ENCODE data around the gene BAIAP2L2.
A peak's percentile ranks its signal among the peaks of the same experiment; 100 is the strongest.
"Not testable (repeated sequence)": the region's sequence is repeated elsewhere in the genome, so short reads cannot be mapped to it uniquely, and the experiment has no call there.

BAIAP2L2 gene

GRCh38 chr22:38126928-38127668 is 16.6 kb upstream of the BAIAP2L2 start:
- peak; percentile 26 for DNase-seq

DNA sequence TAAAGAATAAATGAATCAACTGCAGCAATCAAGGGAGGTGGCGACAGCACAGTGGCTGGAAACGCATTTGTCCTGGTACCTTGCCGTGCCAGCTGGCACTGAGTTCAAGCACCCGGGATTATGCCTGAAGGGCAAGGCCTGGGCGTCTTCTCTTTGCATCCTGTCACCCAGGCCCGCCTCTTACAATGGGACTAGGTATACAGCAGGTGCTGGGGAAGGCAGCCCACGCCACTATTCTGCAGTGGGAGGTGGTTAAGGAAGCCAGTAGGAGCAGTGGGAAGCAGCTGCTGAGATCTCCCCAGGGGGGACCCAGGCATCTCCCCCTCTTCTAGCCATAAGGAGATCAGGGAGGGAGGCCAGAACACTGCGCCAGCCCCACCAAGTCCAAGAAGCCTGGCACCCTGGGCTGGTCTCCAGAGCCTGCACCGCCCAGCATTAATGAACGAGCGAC is 15.3 kb upstream of the BAIAP2L2 start:
- peak; percentile 12 for DNase-seq

DNA sequence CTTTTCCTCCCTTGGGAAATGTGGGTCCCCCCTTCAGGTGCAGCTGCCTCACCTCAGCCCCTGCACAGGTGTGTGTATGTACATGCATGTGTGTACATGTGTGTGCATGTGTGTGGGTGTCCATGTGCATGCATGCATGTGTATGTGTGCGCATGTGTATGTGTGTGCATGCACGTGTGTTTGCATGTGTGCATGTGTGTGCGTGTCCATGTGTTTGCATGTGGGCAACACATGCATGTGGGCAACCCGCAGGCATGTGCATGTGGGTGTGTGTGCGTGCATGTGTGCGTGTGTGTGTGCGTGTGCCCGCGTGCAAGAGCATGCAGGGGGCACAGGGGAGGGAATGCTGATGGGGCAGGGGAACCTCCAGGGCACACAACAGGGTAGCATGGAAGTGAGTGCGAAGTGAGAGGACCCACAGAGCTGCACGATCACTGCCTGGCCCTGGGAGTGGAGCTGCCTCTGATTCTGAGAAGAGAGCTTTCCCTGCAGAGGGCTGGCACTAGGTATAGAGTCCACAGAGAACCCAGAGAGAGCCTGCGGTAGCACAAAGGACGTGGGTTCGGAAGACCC is 14.6 kb upstream of the BAIAP2L2 start:
- DNase-seq, result no peak

DNA sequence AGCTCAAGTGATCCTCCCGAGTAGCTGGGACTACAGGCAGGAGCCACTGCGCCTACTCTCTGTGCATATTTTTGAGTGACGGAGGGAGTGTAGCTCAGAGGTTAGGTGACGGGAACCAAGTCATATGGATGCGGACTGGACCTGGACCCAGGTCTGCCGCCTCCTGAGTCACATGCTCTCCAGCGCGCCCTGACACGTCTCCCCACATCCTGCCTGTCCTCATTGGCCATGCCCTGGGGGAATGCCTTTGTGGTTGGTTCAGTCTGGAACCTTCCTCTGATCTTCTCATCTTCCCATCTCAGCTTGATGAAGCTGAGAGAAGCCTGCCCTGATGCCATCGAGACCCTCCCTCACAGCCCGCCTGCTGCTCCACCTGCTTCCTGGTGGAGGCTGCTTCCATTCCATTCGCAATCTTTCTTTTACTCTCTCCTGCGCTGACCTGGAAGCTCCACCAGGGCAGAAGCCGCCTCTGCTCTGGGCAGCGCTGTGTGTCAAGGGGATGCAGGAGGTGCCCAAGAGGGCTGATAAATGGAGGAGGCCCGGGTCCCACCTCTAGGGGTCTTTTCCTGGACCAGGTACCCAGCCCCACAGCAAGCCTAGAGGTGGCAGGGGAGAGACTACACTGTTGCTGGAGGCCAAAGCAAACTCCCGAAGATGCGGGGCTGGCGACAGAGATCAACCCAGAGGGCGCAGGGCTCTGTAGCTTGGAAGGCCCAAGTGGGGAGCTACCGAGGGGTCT is 13.9 kb upstream of the BAIAP2L2 start:
- DNase-seq, result peak; percentile 10

- DNase-seq, result peak; percentile 8
These were observed 12.1 kb upstream of the BAIAP2L2 start for GRCh38 chr22:38122616-38123015.

DNA sequence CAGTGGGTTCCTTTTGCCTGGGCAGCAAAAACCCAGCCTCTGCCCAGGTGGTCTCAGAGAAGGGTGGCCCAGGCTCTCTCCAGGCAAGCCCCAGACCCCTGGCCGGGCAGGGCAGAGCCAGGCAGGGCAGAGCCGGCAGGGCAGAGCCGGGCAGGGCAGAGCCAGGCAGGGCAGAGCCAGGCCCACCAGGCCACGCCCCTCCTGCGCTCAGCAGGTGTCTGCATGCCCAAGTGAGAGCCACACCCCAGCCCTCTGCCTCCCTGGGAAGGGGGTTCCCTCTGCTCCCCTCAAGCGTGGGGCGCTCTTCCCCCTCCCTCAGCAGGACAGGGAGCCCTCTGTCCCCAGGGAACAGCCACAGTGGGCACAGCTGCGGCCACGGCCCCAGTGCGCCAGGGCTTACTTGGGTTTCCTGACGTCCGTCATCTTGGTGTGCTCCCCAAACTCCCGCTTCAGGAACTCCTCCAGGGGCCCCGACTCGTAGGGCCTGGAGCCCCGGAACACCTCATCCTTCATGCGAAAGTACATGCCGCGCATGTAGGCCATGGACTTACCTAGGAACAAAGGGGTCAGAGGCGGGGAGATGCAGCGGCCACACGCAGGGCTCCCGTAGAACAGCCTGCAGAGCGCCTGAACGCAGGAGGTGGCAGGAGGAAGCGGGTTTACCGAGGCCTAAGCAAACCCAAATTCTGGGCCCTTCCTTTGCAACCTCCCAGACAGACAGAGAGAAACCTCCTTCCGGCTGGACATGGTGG is 10.1 kb upstream of the BAIAP2L2 start:
- DNase-seq, result peak; percentile 13

GRCh38 chr22:38118747-38119146 is 8.3 kb upstream of the BAIAP2L2 start:
- not testable (repeated sequence) for DNase-seq

- no peak for DNase-seq
These were observed 7.7 kb upstream of the BAIAP2L2 start for GRCh38 chr22:38118182-38118581.

DNA sequence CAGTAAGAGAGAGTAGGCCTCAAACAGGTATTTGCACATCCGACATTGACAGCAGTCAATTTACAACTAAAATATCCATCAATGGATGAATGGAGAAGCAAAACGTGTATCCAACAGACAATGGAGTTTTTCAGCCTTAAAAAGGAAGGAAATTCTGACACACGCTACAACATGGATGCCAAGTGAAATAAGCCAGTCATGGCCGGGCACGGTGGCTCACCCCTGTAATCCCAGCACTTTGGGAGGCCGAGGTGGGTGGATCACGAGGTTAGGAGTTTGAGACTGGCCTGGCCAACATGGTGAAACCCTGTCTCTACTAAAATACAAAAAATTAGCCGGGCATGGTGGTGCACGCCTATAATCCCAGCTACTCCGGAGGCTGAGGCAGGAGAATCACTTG is 7.1 kb upstream of the BAIAP2L2 start:
- DNase-seq, result not testable (repeated sequence)

DNA sequence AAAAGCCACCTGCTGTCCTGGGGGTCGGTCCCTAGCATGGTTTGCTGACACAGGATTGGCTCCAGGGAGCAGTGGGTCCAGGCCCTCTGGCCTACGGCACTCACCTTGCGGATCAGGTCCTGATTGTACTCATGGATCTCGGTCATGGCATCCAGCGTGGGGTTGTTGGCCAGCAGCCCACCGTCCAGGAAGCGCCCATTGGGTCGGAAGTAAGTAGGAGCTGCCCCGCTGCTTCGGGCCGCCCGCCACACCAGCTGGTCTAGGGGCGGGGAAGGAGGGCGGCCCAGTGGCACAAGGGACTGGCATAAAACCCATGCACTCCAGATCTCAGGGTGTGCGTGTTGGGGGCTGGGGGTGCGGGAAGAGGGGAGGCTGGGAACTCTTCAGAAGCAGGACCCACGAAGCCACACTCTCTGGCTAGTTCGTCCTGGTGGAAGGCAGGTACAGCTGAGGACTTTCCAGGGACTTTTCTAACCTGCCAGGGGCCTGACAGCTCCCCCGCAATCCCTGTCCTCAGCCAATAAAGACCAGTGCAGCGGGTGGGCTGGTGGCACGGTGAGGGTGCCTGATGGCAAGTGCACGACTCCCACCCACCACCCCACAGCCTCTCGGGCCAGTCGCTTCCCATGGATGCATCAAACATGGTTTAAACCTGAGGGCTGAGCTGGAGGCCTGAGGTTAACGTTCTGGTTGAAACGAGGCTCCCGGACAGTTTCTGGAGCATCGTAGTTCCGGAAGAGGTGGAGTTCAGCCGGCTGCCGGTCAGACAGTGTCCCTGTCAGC is 5.1 kb upstream of the BAIAP2L2 start:
- DNase-seq, result peak; percentile 15

DNA sequence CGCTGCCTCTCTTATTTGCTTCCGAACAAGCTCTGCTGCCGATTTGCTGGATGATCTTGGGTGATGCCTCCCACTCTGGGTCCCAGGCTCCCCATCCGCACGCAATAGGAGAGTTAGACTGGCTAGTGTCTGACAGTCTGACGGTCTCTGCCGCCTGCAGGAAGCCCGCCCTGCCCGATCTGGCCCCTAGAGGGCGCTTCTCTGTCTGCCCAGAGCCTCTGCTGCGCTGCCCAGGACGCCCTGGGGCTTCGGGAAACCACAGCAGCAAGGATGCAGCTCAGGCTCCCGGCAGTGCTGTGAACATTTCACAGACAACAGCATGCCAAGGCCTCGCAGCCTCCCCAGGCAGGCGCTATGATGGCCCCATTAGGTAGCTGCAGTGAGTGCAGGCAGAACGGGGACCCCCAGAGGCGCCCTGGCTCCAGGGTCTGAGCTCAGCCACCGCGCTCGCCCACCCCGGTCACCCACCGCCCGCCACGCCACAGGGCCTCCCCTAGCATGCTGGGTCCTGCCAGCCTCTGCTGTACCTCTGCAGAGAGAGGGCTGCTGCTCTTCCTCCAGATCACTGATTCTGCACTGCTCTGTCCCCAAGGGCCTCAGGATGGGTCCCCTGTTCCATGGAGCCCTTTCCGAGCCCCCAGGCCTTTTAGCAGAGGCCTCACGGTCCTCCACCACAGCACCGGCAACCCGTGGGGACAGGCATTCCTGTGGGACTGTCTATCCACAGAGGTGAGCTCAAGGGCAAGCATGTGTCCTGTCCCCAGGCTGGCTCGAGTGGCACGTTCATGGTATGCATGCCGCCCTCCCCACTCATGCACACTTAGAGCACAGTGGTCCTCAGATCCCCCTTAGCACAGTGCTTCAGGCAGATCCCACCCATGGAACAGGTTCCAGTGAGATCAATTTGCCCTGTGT is 4.3 kb upstream of the BAIAP2L2 start:
- DNase-seq, result peak; percentile 90

DNA sequence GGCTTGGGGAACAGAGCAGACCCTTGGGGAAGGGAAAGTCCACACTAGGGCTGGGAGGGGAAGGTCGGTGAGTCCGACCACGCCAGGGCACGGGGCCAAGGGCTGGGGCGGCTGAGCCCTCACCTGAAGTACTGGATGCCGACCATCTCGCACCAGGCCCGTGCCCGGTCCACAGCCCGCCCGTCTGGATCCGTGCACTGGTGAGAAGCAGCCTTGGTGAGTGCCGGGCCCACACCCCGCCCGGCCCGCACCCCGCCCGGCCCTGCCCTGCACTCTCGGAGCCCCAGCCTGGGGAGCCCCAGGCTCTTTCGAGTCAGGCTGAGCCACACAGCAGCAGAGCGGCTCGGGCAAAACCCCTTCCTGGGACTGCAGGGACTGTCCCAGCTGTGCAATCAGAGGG is 1.9 kb upstream of the BAIAP2L2 start:
- no peak for DNase-seq

- peak; percentile 24 for DNase-seq
These were observed 1.5 kb upstream of the BAIAP2L2 start for GRCh38 chr22:38111925-38112355.

- peak; percentile 41 for DNase-seq
These were observed 674 bp upstream of the BAIAP2L2 start for GRCh38 chr22:38110863-38111852.

- peak; percentile 26 for DNase-seq
These were observed 998 bp downstream of the BAIAP2L2 start for GRCh38 chr22:38109371-38110001.

- peak; percentile 17 for DNase-seq
These were observed 1.7 kb downstream of the BAIAP2L2 start for GRCh38 chr22:38108561-38109319.

DNA sequence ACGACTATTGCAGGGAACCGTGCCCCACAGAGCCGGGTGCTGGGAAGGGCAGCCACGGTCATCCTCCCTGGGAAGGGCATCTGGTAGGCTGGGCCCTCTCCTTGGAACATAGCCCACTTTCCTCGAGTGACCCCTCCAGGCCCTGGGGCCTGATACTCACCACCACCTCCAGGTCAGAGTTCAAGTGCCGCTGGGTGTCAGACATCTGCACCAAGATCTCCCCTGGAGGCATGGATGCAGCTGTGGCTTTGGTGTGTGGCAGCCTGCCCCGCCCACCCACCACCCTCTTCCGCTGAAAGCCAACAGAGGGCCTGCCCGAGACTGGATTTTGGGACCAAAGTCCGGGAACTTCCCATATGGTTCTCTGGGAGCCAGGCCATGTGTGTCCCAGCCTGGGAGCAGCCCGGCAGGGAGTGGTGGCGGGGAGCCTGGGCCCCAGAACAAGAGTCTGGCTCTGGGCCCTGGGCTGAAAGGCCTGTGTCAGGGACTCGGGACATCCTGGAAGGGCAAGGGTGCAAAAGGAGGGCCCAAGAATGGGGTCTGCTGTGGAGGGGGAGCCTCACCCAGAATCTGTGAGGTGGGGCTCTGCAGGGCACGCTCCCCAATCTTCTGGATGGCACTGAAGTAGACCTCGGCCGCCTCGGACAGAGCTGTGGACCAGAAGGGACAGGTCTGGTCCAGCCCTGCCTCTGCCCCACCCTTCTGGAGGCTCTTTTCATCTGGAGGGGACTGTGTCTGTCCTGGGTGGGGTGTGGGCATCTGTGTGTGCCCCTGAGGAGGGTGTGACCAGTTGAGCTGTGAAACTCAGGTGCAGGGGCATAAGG is 2.6 kb downstream of the BAIAP2L2 start:
- DNase-seq, result peak; percentile 49
